ENCODE measurements around the gene PRKN.

The PRKN gene

DNA sequence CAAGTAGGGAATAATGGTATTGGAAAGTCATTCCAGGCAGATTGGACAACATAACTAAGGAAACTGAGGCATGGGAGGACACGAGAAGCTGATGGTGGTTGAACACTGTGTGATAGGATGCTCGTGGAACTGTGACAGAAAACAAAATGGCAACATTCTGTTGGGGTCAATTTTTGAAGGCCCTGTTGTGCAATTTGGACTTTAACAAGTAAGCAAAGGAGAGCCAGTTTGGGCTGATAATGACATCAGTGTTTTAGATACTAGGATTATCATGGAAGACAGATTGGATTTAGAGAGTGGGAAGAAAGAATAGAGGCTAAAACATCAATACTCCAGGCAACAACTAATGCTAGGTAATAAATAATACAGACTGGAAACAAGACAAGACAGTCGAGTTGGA lies 53.1 kb downstream of the PRKN start:
- DNase-seq (ENCODE audit: low read depth in 2 of 2), result no peak

DNA sequence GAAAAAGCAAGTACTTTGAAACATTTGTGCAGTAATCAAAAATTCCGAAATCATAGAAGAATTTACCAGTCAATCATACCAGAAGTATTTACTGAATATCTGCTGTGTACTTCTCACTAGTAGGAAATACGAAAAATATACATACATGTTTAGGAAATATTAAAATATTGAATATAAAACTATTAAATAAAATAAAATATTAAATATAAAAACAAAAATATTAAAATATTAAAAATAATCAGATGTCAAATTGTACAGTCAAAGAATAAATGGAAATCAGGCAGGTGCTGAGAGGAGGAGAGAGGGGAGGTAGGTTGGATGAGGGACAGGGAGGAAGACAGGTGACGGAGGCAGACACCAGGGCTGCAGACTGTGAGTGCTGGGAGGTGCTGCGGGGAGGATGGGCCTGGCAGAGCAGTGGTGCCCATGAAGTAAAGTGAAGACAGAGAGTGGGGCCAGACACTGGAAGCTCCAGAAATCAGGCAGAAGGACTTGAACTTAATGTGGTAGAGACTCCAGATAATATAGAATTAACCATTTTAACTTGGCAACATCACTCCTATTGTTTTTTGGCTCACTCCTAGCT lies 55.9 kb downstream of the PRKN start:
- DNase-seq (ENCODE audit: low read depth in 2 of 2), result no peak

DNA sequence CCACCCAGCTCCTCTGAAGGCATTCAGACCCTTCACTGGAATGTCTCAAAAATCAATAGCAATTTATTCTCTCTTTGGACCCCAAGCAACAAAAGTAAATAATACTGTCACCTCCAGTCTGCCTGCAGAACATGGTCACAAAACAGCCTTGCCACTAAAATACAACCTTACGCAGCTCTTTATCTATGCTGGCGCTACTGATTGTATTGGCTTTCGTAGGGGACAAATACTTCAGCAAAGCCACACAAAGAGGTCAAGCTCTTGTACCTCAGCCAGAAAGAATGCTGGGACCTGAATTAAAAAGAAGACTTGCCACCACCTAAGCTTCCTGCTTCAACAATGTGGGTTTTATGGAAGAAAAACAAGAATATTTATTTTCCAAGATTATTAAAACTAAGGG lies 57.2 kb downstream of the PRKN start:
- DNase-seq (ENCODE audit: low read depth in 2 of 2), result no peak

DNA sequence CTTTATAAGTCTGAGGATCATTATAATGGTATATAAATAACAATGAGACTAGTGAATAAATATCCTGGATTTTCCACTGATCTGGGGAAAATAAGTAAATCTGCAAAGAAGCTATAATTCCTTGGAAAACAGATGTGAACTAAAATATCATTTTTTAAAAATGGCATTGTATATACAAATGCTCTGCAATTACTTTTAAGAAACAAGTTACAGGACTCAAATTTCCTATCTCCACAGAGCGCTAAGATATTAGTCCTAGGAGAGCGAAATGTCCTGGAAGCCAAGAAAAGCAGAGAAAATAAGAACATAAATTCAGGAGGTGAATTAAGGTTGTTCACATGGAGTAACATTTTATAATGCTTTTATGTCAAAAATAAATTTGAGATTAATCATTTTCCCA lies 61.3 kb downstream of the PRKN start:
- DNase-seq (ENCODE audit: low read depth in 2 of 2), result no peak

DNA sequence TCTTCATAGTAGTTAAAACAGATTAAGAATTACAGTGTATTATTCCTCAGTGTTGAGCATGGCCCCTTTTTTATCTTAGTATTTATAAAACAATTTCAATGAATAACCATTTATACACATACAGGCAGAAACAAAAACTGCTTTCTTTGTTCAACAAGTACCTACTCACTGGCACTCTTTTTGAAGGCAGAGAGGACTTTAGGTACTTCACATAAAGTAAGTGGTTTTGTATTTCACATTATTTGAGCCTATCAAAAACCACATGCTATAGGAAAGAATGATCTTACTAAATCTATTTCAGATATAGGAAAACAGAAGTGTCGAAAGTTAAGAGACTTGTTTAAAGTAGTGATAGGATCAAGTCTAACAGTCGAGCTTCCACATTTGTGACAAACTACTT lies 73.8 kb downstream of the PRKN start:
- DNase-seq (ENCODE audit: low read depth in 2 of 2), result no peak

DNA sequence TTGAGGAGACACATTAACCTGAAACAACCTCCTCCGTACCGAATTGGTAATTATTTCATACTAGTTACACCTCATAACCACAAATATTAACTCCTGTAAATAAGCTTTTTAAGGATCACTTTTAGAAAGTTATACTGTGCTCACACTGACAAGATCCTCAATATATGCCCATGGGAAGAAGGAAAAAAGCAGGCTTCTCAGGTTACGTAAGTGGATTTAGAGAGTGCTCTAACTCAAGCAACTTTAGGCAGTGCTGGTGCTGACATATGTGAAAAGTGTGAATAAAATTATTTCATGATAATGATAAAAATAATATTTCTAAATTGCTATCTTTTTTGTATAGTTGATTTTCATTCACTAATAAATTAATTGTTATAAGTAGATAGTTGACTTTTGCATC lies 76.1 kb downstream of the PRKN start:
- DNase-seq (ENCODE audit: low read depth in 2 of 2), result no peak

DNA sequence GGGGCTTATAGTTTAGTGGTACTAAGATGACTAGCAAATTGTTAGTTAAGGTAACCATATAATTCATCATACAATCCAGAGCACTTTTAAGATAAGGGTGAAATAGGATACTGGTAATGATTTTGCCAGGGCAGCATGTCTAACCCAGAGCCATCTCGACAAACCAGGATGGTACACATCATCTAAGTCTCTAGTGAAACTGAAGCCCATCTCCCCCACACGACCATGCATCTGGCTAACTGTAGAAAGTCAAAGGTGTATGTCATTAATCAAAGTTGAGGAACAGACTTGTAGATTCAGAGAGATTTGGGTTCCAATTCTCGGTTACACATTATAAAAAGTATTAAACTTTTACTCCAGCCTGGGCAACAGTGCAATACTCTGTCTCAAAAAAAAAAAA lies 78.3 kb downstream of the PRKN start:
- no peak for DNase-seq (ENCODE audit: low read depth in 2 of 2)

DNA sequence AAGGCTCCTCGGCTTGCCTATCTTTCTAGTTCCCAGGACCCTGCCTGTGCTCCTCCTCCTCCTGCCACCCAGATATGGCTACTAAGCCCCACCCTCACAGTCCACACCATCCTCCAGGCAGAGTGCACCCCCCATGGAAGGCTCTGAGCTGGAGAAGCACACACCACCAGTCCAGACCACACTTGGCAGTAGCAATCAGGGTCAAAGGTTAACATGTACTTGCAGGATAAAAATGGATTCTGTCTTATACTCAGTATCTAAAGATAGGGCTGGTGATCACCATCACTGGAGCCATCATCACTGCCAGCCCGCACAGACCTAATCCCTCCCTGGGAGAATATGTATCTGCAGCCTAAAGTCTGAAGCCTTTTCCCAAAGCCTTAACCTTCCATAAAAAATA lies 83.4 kb downstream of the PRKN start:
- DNase-seq (ENCODE audit: low read depth in 2 of 2), result no peak

DNA sequence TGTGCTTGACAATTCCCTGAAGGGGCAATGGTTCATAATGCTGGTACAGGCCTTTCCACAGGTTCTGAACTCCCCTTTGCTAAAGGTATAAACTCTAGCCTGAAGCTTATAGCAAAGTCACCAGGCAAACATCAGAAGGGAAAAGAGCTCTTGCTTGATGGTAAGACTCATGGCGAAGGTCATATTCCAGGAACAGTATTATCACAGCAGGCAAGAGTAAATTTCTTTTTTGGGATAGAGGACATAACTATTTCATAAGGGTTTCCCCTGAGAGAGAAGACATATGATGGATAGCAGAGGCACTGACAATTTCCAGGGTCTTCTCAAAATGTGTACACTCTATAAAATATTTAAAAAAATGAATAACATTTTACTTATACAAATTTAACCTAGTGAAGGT lies 86.8 kb downstream of the PRKN start:
- no peak for DNase-seq (ENCODE audit: low read depth in 2 of 2)

DNA sequence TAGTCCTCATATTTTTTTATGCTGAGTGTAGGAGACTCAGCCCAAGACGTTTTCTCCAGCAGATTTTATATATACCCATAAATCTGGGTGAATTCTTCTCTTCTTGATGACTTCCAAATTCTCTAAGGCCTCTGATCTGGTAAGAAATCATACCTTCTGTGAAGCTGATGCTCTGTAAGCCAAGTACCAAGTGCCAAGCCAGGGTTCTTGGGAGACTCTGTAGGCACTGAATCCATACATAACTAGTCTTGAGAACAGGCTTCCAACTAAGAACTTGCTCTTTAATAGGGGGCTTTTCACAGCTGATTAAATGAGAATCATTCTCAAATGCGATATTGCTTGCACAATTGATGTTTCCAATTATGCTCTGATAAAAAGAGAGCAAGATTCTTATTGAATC lies 87.6 kb downstream of the PRKN start:
- no peak for DNase-seq (ENCODE audit: low read depth in 2 of 2)

DNA sequence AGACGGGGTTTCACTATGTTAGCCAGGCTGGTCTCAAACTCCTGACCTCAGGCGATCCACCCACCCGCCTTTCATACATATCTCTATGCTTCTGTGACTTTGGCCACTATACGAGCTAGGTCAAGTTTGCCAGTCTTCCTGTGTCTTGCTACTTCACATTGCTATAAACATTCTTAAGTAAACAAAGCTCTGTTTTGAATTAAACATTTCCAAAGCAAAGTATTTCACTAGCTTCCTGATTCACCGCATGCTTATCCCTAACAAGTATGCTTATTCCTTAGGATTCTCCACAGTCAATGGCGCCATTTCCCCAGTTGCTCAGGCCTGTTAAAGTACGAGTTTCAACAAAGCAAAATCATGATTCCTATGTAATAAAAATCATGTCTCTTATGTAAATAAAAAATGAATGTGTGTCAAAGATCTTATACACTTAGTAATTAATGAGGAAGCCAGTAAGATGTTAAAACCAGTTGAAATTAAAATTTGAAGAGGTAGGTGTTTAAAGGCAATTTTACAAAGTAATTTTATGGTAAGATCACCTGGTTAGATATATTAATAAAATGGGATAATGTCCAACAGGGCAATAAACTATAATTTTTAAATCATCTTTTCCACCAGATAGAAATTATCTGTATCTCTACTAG lies 88.5 kb downstream of the PRKN start:
- no peak for DNase-seq (ENCODE audit: low read depth in 2 of 2)

DNA sequence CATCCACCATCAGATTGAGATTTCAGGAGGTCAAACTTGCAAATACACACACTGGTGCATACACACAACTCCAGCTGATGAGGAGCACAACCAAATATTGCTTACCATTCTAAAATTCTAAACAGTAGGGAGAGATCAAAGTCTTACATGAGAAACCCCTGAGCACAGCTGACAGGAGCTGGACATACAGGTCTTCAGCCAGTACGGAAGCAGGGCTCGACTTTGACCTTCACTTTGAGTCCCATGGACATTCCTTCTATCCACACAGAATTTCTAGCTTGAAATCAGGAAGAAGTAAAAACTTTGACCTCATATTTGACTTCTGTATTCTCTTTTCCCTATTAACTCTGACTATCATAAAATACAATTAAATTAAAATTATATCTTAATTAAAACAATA lies 90.2 kb downstream of the PRKN start:
- DNase-seq (ENCODE audit: low read depth in 2 of 2), result no peak

DNA sequence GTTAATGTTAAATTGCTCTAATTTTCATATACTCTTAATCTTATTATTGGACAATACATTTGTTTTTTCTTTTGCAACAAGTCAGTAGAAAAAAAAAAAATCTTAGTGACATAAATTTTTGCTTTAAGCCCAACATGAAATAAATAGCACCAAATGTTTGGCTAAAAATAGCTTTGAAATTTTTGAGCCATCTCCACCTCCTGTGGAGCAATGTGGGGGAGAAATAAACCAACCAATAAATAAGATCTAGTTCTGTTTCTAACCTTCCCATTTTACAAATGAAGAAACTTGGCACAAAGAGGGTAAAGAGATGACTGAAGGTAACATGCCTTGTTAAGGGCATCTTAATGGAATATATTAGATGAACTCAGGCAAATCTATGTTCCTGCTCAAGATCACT lies 91.4 kb downstream of the PRKN start:
- no peak for DNase-seq (ENCODE audit: low read depth in 2 of 2)

DNA sequence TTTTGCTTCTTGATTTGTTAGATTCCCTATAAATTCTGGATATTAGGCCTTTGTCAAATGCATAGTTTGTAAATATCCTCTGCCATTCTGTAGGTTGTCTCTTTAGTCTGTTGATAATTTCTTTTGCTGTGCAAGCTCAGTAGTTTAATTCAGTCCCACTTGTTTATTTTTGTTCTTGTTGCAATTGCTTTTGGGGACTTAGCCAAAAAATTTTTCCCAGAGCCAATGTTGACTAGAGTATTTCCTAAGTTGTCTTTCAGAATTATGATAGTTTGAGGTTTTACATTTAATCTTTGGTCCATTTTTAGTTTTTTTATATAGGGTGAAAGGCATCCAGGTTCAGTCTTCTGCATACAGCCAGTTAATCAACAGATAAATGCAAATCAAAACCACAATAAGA lies 96.0 kb downstream of the PRKN start:
- DNase-seq (ENCODE audit: low read depth in 2 of 2), result no peak

DNA sequence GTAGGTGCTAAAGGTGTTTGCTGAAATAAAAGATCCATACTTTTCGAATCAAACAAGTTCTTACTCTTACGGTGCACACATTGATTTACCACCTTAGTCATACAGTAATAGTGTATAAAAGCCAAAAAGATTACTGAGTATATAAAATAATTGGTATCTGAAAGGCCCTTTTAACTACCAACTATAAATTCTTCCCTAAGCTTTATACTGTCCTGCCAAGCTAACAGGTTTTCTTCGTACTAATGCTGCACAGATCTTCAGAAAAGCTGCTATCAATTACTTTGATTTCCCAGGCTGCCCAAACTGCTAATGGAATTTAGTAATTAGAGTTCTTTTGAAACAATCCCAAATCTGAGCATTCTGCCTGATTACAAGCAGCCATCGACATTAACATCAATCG lies 97.5 kb downstream of the PRKN start:
- no peak for DNase-seq (ENCODE audit: low read depth in 2 of 2)

DNA sequence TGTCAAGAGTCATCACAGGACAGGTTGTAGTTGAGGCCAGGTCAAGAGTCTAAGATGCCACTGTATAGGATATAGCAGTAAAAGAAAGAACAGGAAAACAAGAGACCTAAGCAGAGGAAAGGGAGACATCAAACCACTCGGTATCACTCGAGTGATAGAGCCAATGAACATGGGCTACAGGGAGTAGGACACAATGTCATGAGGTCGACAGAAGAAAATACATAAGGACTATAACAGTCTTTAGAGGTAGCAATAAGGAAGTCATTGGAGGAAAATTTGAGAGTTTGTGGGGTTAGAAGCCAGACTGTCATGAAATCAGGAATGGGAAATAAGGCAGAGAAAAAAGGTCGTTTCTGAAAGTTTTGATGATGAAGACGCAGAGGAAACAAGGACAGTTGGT lies 99.7 kb downstream of the PRKN start:
- DNase-seq (ENCODE audit: low read depth in 2 of 2), result no peak

DNA sequence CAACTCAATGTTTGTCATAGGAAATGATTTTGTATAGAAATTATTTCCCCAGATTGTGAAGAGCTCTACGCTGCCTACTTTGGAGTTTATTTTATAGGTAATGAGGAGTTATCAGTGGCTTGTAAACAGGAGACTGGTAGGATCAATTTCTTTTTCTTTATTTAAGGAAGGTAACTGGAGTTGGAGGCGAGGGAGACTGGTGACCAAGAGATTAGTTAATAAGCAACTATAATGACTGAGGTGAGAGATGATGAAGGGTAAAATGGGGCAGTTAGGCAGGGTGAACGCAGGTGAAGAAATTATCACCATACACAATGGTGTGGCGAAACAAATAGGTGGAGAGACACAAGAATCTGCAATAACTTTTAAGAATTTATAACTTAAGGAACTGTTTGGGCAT lies 100.2 kb downstream of the PRKN start:
- DNase-seq (ENCODE audit: low read depth in 2 of 2), result no peak

DNA sequence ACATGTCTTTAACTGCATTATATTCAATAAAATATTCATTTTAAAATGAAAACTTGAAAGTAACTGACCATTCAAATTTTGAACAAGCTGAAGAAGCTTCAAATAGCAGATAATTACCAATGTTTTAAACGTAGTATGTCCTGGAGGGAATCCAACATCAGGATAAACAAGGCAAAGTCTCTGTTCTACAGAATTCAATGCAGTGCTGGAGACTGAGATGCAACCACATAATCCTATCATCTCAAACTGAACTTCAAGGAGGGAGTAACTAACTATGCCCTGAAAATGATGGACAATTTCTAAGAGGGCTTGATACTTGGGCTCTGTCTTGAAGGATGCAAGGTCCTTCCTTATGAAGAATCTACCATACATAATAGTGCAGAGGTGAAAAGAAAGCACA lies 100.7 kb downstream of the PRKN start:
- DNase-seq (ENCODE audit: low read depth in 2 of 2), result no peak

DNA sequence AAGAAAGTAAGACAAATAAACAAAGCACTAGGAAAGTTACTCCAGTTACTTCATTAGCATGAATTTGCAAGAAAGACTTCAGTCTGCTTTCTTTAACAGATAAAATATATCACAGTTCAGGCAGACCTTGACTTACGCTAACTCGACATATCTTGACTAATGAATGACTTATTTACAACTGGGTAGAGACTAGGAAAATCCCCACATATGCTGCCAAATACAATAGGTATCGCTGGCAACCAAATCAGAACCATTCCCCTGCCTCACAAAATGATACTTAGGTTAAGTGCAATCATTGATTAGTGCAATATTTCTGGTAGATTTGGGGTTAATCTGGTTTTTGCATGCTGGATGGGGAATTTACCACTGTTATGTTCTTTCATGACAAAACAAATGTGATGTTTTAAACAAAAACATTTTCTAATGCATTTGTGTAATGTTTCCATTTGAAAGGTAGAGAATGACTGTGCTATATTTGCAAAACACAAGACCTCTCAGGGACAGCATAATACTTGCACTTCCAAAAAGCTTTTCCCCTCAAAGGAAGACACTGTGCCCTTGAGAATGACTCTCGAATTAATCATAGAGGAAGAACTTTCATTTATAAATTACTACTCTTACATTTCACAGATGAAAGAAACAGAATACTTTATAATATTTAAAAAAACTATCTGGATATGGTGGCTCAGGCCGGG lies 101.6 kb downstream of the PRKN start:
- DNase-seq (ENCODE audit: low read depth in 2 of 2), result no peak

DNA sequence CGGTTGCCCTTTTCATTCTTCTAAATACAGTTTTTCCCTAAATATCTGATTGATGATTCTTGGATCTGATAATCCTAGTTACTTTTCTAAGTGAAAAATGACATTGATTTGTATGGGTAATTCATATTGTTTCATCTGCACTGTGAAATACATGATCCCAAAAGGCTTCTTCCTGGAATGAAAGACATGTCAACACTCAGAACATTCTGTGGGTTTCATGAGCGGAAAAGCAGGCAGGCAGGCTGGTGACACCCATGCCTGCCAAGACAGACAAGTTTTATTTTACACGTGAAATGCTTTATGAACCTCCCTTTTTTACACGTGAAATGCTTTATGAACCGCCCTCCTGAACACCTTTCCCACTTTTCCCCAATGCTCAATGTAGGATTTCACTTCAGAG lies 105.0 kb downstream of the PRKN start:
- no peak for DNase-seq (ENCODE audit: low read depth in 2 of 2)

DNA sequence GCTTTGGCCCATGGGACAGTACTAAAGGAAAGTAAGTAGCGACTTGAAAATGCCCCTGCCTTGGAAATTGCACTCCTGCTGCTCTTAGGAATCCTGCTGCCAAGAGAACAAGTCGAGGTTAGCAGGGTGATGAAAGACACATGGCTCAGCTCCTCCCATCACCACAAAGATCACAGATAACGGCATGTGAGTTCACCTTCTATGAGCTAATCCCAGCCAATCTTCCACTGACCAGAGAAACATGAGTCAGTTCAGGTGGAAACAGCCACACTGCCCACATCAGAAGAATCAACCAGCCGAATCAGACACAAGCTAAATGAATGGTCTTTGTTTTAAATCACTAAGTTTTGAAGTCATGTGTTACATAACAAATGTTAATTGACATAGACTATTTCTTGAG lies 106.3 kb downstream of the PRKN start:
- DNase-seq (ENCODE audit: low read depth in 2 of 2), result no peak

DNA sequence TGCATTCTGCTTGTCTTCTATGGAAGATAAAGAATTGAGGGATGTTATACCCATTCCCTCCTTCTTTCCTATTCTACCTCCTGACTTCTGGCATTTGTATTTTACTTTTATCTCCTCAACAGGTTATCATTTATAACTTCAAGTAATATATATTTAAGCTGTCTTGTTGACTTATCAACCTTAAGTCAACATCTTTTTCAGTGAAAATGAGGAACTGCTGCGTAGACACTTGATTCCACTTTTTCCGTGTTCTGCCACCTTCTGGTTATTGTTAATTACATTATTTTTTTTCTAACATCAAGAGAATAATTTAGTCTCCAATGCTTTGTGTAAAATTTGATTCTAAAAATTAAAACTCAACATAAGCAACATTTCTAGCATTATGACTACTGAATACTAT lies 107.5 kb downstream of the PRKN start:
- DNase-seq (ENCODE audit: low read depth in 2 of 2), result no peak

DNA sequence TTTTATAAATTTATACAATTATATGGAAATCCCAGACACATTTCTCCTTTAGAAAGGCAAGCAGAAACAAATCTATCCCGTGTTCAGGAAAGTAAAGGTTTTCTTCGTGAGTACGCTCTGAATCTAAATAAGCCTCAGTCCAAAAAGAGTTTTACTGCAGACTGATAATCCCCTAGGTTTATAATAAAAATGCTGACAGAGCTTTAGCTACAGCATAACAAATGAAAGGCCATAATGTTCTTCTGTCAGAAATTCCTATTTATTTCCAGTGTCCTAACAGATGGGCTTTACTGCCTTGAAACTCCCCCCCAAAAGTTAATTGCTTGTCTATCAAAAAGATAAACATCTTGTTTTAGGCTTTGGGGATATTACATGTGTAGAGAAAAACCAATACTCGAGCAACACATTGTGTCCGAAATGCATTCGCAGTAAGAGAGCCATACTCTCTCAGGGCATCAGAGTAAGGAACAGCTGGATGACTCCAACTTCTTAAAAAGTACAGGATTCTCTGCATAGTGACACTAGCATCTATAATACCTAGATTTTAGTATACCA lies 109.0 kb downstream of the PRKN start:
- no peak for DNase-seq (ENCODE audit: low read depth in 2 of 2)

Data from stimulated activated CD4-positive, alpha-beta T cell treated with anti-CD3 and anti-CD28 coated beads, Interleukin-12 subunit alpha, Interleukin-12 subunit beta, amount 100 ng/mL, for 24 hours (primary cell).